Hepatocyte (in vitro differentiated cells): ENCODE measurements around the gene PTAR1. TPM values are rescaled to one million over a fixed set of nuclear protein-coding genes. Genes with fewer than 3 reads are reported as not detected.

Source experiments
- DNase-seq: peaks from one replicate; pipeline ENCODE4 v3.0.0-alpha.2; 2016; ENCODE audit warnings: low spot score
- H2AFZ ChIP-seq: fragments of 200-600 bp; sonication (generic); 2 replicates; pipeline ENCODE4 v1.6.0; 2016; ENCODE audit warnings: antibody characterized with exemption, mild to moderate bottlenecking
- H3K27ac ChIP-seq: fragments of 200-600 bp; sonication (generic); 2 replicates; pipeline ENCODE4 v1.5.1; 2016; ENCODE audit warnings: mild to moderate bottlenecking
- H3K27me3 ChIP-seq: fragments of 200-600 bp; sonication (generic); 2 replicates; pipeline ENCODE4 v1.6.1; 2016
- H3K36me3 ChIP-seq: fragments of 200-600 bp; sonication (generic); replicated peaks from 2 replicates; pipeline ENCODE4 v1.5.1; 2016; ENCODE audit warnings: low read depth; ENCODE audit not compliant: insufficient read depth
- H3K4me1 ChIP-seq: fragments of 200-600 bp; sonication (generic); 2 replicates; pipeline ENCODE4 v1.5.1; 2016; ENCODE audit warnings: mild to moderate bottlenecking, moderate library complexity; ENCODE audit not compliant: insufficient read depth
- H3K4me2 ChIP-seq: fragments of 200-600 bp; sonication (generic); 2 replicates; pipeline ENCODE4 v1.6.0; 2016
- H3K4me3 ChIP-seq: fragments of 200-600 bp; sonication (generic); 2 replicates; pipeline ENCODE4 v1.5.1; 2016; ENCODE audit warnings: mild to moderate bottlenecking
- H3K79me2 ChIP-seq: fragments of 200-600 bp; sonication (generic); 2 replicates; pipeline ENCODE4 v1.6.0; 2017; ENCODE audit warnings: mild to moderate bottlenecking
- H3K9me2 ChIP-seq: fragments of 200-600 bp; sonication (generic); replicated peaks from 2 replicates; pipeline ENCODE4 v1.6.0; 2017; ENCODE audit warnings: mild to moderate bottlenecking; ENCODE audit not compliant: insufficient read depth
- H3K9me3 ChIP-seq: fragments of 200-600 bp; sonication (generic); 2 replicates; pipeline ENCODE4 v1.5.1; 2016; ENCODE audit warnings: low read depth, mild to moderate bottlenecking
- H4K20me1 ChIP-seq: fragments of 200-600 bp; sonication (generic); 2 replicates; pipeline ENCODE4 v1.6.0; 2016; ENCODE audit warnings: mild to moderate bottlenecking; ENCODE audit not compliant: insufficient read depth, poor library complexity, severe bottlenecking
- EZH2 ChIP-seq: fragments of 200-600 bp; sonication (generic); IDR thresholded peaks from 2 replicates; pipeline ENCODE4 v1.6.1; 2016; ENCODE audit warnings: antibody characterized with exemption, mild to moderate bottlenecking, borderline replicate concordance
- EZH2phosphoT487 ChIP-seq: fragments of 200-600 bp; sonication (generic); IDR thresholded peaks from one replicate; pipeline ENCODE4 v1.6.1; 2018; ENCODE audit warnings: antibody characterized with exemption, mild to moderate bottlenecking, low read depth, moderate library complexity; ENCODE audit not compliant: unreplicated experiment, severe bottlenecking
- whole genome bisulfite sequencing: methylation state at CpG from one replicate; pipeline ENCODE4 v1.1.6; 2016; ENCODE audit warnings: low lambda C conversion rate; ENCODE audit errors: missing lambda C conversion rate; 5-methylcytosine and 5-hydroxymethylcytosine counted together
- polyA plus RNA-seq: library from polyadenylated mRNA; unstranded; fragments of >200 nt; fragmentation: Nextera tagmentation; extraction: Ambion mirVana; gene quantifications from 2 replicates; pipeline ENCODE4 v1.2.1, GENCODE V29; 2016
- total RNA-seq: library from RNA; depleted of rRNA; stranded (reverse); fragments of >200 nt; gene quantifications from 2 replicates; pipeline ENCODE4 v1.2.3, GENCODE V29; 2014
- TF ChIP-seq, protein P1 (sequence below): fragments of 200-600 bp; sonication (generic); IDR thresholded peaks from 2 replicates; pipeline ENCODE4 v1.5.1; 2016; ENCODE audit warnings: antibody characterized with exemption, mild to moderate bottlenecking; ENCODE audit not compliant: poor library complexity

PTAR1 gene
- total and polyA plus RNA-seq, 2 experiments from 2014 or later, result 10.8 to 75.1 TPM

DNA sequence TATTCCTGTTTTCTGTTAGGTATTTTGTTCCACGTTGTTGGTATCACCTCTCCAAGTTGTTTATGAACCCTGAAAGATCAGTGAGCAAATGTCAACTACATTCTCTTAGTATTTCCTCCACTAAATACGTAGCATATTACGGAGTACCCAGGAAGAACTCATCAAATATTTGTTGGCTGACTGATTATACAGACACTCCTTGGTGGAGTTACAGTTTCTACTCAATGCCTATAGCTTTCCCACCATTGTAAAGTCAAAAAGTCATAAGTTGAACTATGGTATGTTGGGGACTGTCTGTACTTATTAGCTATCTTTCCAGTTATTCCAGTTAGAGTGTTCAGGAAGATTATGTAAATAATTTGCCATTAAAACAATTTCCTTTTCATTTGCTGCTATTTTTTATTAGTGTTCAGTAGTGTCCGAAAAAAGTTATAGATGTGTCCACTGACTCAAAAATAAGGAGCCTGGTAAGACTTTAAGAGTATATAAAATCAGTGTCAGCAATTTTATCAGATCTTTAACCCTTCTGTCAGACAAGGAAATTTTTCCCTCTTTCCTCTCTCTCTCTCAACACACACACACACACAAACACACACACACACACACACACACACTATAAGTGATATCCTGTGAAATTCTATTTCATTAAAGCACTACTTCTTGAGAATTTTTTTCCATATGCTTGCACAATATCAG is 80.8 kb downstream of the PTAR1 start:
- 77% methylated on average over 4 of the region's 4 CpGs for WGBS

DNA sequence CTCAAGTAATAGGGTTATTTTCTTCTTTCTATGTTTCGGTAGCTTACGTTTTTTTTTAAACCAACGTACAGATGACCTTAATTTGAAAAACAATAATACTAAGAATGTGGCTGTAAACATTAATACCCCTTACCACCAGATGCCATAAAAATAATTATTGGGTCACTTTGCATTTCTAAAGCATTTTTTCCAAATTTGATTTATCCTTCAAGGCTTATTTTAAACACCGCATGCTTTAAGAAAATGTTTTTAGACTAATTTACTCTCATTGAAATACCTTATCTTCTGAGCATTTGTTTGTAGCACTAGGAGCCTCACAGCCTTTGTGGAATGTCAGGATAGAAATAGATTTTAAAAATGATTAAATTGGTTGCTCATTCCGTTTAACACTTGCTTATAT is 81.9 kb downstream of the PTAR1 start:
- Histone ChIP-seq H3K4me3 (no peak overlapping the region), H4K20me1 (no peaks in the 10 kb centered on the region), H3K27ac (no peak overlapping the region), H3K36me3 (no peaks in the 10 kb centered on the region), H3K4me1 (peaks cover 6% of the 10 kb centered on the region), H3K4me2 (no peak overlapping the region), H3K27me3 (no peaks in the 10 kb centered on the region), H2AFZ (no peak overlapping the region), H3K9me2 (no peaks in the 10 kb centered on the region), H3K79me2 (no peaks in the 10 kb centered on the region), H3K9me3 (no peaks in the 10 kb centered on the region)
- 78% methylated on average over 5 of the region's 5 CpGs for WGBS
- no peak for DNase-seq
- TF ChIP-seq, protein P1, sequence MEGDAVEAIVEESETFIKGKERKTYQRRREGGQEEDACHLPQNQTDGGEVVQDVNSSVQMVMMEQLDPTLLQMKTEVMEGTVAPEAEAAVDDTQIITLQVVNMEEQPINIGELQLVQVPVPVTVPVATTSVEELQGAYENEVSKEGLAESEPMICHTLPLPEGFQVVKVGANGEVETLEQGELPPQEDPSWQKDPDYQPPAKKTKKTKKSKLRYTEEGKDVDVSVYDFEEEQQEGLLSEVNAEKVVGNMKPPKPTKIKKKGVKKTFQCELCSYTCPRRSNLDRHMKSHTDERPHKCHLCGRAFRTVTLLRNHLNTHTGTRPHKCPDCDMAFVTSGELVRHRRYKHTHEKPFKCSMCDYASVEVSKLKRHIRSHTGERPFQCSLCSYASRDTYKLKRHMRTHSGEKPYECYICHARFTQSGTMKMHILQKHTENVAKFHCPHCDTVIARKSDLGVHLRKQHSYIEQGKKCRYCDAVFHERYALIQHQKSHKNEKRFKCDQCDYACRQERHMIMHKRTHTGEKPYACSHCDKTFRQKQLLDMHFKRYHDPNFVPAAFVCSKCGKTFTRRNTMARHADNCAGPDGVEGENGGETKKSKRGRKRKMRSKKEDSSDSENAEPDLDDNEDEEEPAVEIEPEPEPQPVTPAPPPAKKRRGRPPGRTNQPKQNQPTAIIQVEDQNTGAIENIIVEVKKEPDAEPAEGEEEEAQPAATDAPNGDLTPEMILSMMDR, result no peak
- TF ChIP-seq EZH2, result no peak
- no peak for TF ChIP-seq EZH2phosphoT487

More for the DNA sequence above, 80.8 kb downstream of the PTAR1 start:
- no peak overlapping the region for H3K4me2 ChIP-seq
- H3K36me3 ChIP-seq, result no peaks in the 10 kb centered on the region
- no peaks in the 10 kb centered on the region for H3K9me2 ChIP-seq
- no peak for TF ChIP-seq EZH2phosphoT487
- TF ChIP-seq EZH2, result no peak
- TF ChIP-seq, protein P1, result no peak
- H3K27me3 ChIP-seq, result no peaks in the 10 kb centered on the region
- no peak overlapping the region for H3K27ac ChIP-seq
- no peak for DNase-seq
- H3K79me2 ChIP-seq, result no peaks in the 10 kb centered on the region
- no peak overlapping the region for H3K4me3 ChIP-seq
- H2AFZ ChIP-seq, result no peak overlapping the region
- H3K4me1 ChIP-seq, result no peaks in the 10 kb centered on the region
- no peaks in the 10 kb centered on the region for H4K20me1 ChIP-seq
- H3K9me3 ChIP-seq, result no peaks in the 10 kb centered on the region

DNA sequence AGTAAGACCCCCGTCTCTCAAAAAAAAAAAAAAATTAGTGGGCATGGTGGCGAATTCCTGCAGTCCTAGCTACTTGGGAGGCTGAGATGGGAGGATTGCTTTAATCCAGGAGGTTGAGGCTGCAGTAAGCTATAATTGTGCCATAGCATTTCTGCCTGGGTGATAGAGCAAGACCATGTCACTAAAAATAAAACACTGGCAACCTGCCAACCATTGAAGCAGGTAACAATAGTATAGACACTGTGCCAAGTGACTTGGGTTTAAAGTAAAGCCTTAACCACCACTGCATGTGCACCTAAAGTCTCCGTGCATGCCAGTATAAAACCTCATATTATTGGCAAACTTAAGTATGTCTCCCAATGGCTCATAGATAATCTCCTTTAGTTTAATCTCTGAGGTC is 84.2 kb downstream of the PTAR1 start:
- DNase-seq, result no peak
- TF ChIP-seq EZH2phosphoT487 (no peak), EZH2 (no peak)
- TF ChIP-seq, protein P1, result no peak
- Histone ChIP-seq H3K9me3 (no peaks in the 10 kb centered on the region), H3K79me2 (no peaks in the 10 kb centered on the region), H4K20me1 (no peaks in the 10 kb centered on the region), H3K4me1 (peaks cover 6% of the 10 kb centered on the region), H2AFZ (no peak overlapping the region), H3K4me2 (no peak overlapping the region), H3K36me3 (no peaks in the 10 kb centered on the region), H3K27me3 (no peaks in the 10 kb centered on the region), H3K9me2 (no peaks in the 10 kb centered on the region), H3K4me3 (no peak overlapping the region), H3K27ac (peak overlapping the region; percentile 44)
- 92% methylated on average over 3 of the region's 3 CpGs for WGBS
